Astrocyte (in vitro differentiated cells and primary cell): Measurements from ENCODE around the gene RPS2.

Experiments used
- EZH2 ChIP-seq: IDR thresholded peaks from 2 replicates; pipeline ENCODE4 v1.6.1; 2012; ENCODE audit warnings: mild to moderate bottlenecking, low read length, inconsistent platforms; ENCODE audit not compliant: insufficient read depth
- TF ChIP-seq, protein P1 (sequence below): IDR thresholded peaks from 2 replicates; pipeline ENCODE4 v1.5.1; 2011; ENCODE audit warnings: low read depth, mild to moderate bottlenecking, inconsistent platforms, low read length, moderate library complexity; ENCODE audit not compliant: insufficient read depth

DNA sequence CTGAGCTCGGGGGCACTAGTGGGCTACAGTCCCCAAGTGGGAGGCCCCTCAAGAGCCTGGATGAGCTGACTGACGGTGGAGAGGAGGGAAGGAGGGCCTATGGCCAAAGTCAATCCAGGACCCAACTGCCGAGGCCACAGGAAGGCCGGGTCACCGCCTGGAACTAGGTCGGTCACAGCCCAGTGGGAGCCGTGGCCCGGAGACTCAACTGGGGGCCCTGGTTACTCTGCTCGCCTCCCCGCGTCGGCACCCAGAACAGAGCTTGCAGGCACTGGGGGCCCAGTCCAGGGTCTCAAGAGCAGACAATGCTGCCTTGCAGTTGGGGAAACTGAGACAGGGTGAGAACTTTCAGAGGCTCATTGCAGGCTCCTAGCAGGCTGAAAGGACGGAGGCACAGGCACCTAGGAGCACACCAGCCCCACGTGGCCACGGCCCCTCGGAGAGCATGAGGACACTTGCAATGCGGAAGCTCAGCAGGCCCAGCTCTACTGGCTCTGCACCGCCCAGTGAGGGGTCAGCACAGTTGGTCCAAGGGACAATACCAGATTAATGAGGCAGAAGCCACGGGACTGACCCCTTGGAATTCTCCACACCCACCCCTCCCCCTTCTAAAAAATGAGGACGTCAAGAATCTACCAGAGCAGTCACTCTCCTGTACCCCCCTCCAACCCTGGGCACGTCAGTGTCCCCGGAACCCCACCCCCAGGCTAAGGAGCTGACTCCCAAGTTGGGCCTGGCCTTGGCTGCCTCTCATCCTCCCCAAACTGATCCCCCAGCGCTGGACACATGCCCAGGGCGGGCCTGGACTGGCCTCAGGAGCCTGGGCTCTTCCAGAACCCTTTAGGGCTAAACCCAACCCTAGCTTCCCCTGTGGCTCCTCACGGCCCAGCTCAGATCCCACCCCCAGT lies 48.6 kb downstream of the RPS2 start:
- TF ChIP-seq, protein P1, sequence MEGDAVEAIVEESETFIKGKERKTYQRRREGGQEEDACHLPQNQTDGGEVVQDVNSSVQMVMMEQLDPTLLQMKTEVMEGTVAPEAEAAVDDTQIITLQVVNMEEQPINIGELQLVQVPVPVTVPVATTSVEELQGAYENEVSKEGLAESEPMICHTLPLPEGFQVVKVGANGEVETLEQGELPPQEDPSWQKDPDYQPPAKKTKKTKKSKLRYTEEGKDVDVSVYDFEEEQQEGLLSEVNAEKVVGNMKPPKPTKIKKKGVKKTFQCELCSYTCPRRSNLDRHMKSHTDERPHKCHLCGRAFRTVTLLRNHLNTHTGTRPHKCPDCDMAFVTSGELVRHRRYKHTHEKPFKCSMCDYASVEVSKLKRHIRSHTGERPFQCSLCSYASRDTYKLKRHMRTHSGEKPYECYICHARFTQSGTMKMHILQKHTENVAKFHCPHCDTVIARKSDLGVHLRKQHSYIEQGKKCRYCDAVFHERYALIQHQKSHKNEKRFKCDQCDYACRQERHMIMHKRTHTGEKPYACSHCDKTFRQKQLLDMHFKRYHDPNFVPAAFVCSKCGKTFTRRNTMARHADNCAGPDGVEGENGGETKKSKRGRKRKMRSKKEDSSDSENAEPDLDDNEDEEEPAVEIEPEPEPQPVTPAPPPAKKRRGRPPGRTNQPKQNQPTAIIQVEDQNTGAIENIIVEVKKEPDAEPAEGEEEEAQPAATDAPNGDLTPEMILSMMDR, result no peak
- TF ChIP-seq EZH2, result no peak
